ENCODE results near the gene PFDN6. TPM values are rescaled to one million over a fixed set of nuclear protein-coding genes. Genes with fewer than 3 reads are reported as not detected.
A peak's percentile ranks its signal among the peaks of the same experiment; 100 is the strongest.

Gene PFDN6
- total RNA-seq, 1 experiment from 2014 or later: 90.5 TPM

DNA sequence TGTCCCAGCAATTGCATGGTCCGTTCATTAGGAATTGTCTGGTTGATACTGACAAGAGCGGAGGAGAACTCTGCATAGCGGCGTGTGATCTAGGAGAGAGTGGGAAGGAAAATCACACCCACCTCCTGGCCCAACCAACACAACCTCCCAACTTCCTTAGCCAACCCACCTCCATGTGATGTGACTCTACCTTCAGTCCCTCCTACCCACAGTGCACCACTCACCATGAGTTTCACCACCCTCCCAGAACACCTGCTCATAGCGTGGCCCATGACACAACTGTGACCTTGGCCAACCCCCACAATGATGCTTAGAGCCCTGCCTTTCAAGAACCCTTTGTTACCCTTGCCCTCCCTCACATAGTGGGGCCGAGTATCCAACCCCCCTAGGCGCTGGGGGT, 25.4 kb upstream of the PFDN6 start:
- ChIA-PET RAD21 (ENCODE audit: low non-redundant PET in 1 of 2, low total read pairs in 2 of 2, uncharacterized antibody in 2 of 2, unreplicated experiment in 2 of 2) (no interaction called here), POLR2A (interaction anchor here (1.2 kb wide), 1 partner anchor 131 kb away, joined by 3 read pairs; no protein-coding TSS in a partner anchor), CTCF (no interaction called here)
- ATAC-seq (0 out of 2 replicates have a peak, but pooled peaks have one; percentile 12), DNase-seq (ENCODE audit: low read depth, low spot score) (no peak)
- Histone ChIP-seq H4K20me1 (ENCODE audit: insufficient read depth) (no peaks in the 10 kb centered on the region), H3K27me3 (ENCODE audit: insufficient read depth, low read length) (no peaks in the 10 kb centered on the region), H3K4me3 (replicated peaks in 1 of 2; ENCODE audit: low read depth in 1 of 2, low read length in 2 of 2) (no peak overlapping the region), H3K9ac (ENCODE audit: low read length) (no peak overlapping the region), H3K36me3 (ENCODE audit: control insufficient read depth in 1 of 2, insufficient read depth in 2 of 2, low read length in 2 of 2) (peaks cover 7 to 32% of the 10 kb centered on the region in 2 experiments; a peak in 3 of 4 replicates), H3K4me1 (ENCODE audit: control insufficient read depth in 1 of 2, insufficient read depth in 2 of 2, low read length in 2 of 2) (peaks cover 18 to 32% of the 10 kb centered on the region in 2 experiments), H3K79me2 (ENCODE audit: insufficient read depth, low read length) (no peaks in the 10 kb centered on the region), H2AFZ (ENCODE audit: low read depth, low read length, poor library complexity, severe bottlenecking) (no peak overlapping the region), H3K4me2 (ENCODE audit: low read length) (no peak overlapping the region), H3K9me2 (ENCODE audit: insufficient read depth) (no peaks in the 10 kb centered on the region), H3K27ac (ENCODE audit: low read depth, low read length) (no peak overlapping the region; the same call in 1 of the 2 replicates), H3K9me3 (ENCODE audit: control insufficient read depth in 1 of 2, insufficient read depth in 1 of 2, low read depth in 1 of 2, low read length in 2 of 2) (no peaks in the 10 kb centered on the region)
- intact Hi-C loops (cut with micrococcal nuclease): no loop called here
- TF ChIP-seq ZNF274 (IDR thresholded peaks at IDR 0.05; ENCODE audit: low read depth, low read length) (no peak), CBX3 (IDR thresholded peaks at IDR 0.05; ENCODE audit: low read depth) (no peak), YY1 (IDR thresholded peaks at IDR 0.05; ENCODE audit: extremely low read depth, insufficient replicate concordance, low read depth, low read length) (no peak), POLR2AphosphoS5 (IDR thresholded peaks at IDR 0.05; ENCODE audit: low read depth, low read length) (no peak), SRF (IDR thresholded peaks at IDR 0.05; ENCODE audit: low read depth) (no peak), CEBPB (IDR thresholded peaks at IDR 0.05; ENCODE audit: low read depth) (no peak)
- TF ChIP-seq, protein P1, sequence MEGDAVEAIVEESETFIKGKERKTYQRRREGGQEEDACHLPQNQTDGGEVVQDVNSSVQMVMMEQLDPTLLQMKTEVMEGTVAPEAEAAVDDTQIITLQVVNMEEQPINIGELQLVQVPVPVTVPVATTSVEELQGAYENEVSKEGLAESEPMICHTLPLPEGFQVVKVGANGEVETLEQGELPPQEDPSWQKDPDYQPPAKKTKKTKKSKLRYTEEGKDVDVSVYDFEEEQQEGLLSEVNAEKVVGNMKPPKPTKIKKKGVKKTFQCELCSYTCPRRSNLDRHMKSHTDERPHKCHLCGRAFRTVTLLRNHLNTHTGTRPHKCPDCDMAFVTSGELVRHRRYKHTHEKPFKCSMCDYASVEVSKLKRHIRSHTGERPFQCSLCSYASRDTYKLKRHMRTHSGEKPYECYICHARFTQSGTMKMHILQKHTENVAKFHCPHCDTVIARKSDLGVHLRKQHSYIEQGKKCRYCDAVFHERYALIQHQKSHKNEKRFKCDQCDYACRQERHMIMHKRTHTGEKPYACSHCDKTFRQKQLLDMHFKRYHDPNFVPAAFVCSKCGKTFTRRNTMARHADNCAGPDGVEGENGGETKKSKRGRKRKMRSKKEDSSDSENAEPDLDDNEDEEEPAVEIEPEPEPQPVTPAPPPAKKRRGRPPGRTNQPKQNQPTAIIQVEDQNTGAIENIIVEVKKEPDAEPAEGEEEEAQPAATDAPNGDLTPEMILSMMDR (IDR thresholded peaks at IDR 0.05 in 2 of 3, conservative IDR thresholded peaks at IDR 0.05 in 1 of 3; ENCODE audit: borderline replicate concordance in 1 of 3, insufficient read depth in 1 of 3, low read depth in 2 of 3, low read length in 2 of 3): no peak
- BruUV-seq (replicated peaks): no TSS peak

DNA sequence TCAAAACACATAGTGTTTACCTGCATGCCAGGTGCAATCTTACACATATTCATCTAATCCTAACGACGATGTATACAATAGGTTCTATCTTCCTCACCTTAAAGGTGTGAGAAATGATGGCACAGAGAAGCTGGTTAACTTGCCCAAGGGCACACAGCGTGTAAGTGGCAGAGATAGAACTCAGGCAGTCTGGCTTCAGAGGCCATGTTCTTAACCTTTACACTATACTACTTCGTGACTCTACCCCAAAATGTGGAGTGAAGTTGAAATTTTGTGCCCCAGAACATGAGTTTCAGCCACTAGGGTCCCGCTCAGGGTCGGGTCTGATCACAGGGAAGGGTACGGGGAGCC, 18.3 kb upstream of the PFDN6 start:
- DNase-seq (ENCODE audit: low read depth, low spot score) (no peak), ATAC-seq (peak; percentile 39)
- Histone ChIP-seq H3K4me1 (ENCODE audit: control insufficient read depth in 1 of 2, insufficient read depth in 2 of 2, low read length in 2 of 2) (peaks cover 26 to 41% of the 10 kb centered on the region in 2 experiments), H3K9me2 (ENCODE audit: insufficient read depth) (no peaks in the 10 kb centered on the region), H3K9me3 (ENCODE audit: control insufficient read depth in 1 of 2, insufficient read depth in 1 of 2, low read depth in 1 of 2, low read length in 2 of 2) (no peaks in the 10 kb centered on the region), H3K36me3 (ENCODE audit: control insufficient read depth in 1 of 2, insufficient read depth in 2 of 2, low read length in 2 of 2) (peaks cover 32 to 64% of the 10 kb centered on the region in 2 experiments), H3K79me2 (ENCODE audit: insufficient read depth, low read length) (peaks cover 61% of the 10 kb centered on the region), H3K9ac (ENCODE audit: low read length) (peak overlapping the region; percentile 98), H3K4me2 (ENCODE audit: low read length) (peak overlapping the region; percentile 86), H2AFZ (ENCODE audit: low read depth, low read length, poor library complexity, severe bottlenecking) (peak overlapping the region; percentile 85), H3K27me3 (ENCODE audit: insufficient read depth, low read length) (no peaks in the 10 kb centered on the region), H3K4me3 (replicated peaks in 1 of 2; ENCODE audit: low read depth in 1 of 2, low read length in 2 of 2) (peak overlapping the region; percentile 75 to 99), H3K27ac (ENCODE audit: low read depth, low read length) (peak overlapping the region; percentile 82), H4K20me1 (ENCODE audit: insufficient read depth) (peaks cover 19% of the 10 kb centered on the region)
- BruUV-seq (replicated peaks): no TSS peak
- POLR2A ChIA-PET: interaction anchor here (0.7 to 2.2 kb wide), 11 partner anchors 11 to 301 kb away, joined by 3 to 24 read pairs (median 5); partner anchors contain the start of genes PFDN6, RGL2, RXRB and SLC39A7
- intact Hi-C loops (cut with micrococcal nuclease): no loop called here
- RAD21 ChIA-PET (ENCODE audit: low non-redundant PET in 1 of 2, low total read pairs in 2 of 2, uncharacterized antibody in 2 of 2, unreplicated experiment in 2 of 2): no interaction called here
- CTCF ChIA-PET: interaction anchor here (0.8 to 1.3 kb wide), 4 partner anchors 10 to 23 kb away, joined by 3 to 5 read pairs (median 4); no protein-coding TSS in a partner anchor
- no peak for TF ChIP-seq ZNF274 (IDR thresholded peaks at IDR 0.05; ENCODE audit: low read depth, low read length)
- TF ChIP-seq, protein P2, sequence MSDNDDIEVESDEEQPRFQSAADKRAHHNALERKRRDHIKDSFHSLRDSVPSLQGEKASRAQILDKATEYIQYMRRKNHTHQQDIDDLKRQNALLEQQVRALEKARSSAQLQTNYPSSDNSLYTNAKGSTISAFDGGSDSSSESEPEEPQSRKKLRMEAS (IDR thresholded peaks at IDR 0.05): no peak
